ENCODE results near the gene NGB.
A peak's percentile ranks its signal among the peaks of the same experiment; 100 is the strongest.
"Not testable (repeated sequence)": the region's sequence is repeated elsewhere in the genome, so short reads cannot be mapped to it uniquely, and the experiment has no call there.

The NGB gene

DNA sequence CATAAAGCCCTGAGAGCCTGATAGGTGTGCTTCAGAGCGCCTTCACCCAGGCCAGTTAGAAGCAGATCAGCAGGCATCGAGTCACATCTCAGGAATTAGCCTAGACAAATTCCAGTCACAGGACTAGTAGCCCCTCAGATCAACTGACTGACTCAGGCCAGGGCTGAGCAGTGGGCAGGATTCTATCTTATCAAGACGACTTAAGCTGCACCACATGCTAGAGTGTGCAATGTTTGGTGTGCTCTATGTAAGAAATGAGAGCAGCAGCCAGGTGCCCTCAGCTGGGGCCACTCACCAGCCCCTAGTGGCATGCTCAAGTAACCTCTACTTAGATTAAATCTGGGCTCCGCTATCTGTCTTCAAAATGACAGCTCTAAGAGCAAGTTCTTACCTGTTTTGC, 19.7 kb upstream of the NGB start:
- DNase-seq, result no peak

DNA sequence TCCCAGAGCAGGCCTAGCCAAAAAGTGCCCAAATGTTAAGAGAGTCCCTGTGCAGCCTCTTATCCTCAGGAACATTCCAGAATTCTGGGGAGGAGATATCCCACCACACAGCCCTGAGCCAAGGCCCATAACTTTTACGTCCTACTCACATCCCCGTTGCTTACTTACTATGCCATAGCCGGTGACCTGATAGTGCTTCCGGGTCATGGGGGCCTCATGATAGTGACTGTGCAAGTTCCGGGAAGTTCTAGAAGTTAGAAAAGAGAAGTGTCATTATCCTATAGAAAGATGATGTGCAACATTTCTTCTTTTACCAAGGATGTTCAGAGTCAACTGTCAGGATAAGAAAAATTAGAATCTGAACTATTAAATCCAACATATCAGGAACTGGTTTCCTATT, 15.6 kb upstream of the NGB start:
- DNase-seq, result no peak

DNA sequence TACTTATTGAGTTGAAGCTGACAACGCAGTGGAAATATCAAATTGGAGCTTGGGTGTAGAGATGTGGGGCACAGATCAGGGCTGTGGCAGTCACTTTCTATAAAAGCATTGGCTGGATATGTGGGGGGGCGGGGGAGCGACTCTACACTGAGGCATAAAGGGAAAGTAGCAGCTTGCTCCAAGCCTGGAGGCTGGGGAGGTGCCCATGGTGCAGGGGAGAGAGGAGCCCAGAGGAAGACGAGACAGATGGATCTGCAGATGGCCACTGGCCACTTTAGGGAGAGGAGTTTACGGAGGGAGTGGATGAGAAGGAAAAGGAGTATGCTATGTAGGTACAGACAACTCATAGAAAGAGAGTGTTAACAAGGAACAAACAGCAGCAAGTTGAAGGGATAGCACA, 13.5 kb upstream of the NGB start:
- DNase-seq, result no peak

DNA sequence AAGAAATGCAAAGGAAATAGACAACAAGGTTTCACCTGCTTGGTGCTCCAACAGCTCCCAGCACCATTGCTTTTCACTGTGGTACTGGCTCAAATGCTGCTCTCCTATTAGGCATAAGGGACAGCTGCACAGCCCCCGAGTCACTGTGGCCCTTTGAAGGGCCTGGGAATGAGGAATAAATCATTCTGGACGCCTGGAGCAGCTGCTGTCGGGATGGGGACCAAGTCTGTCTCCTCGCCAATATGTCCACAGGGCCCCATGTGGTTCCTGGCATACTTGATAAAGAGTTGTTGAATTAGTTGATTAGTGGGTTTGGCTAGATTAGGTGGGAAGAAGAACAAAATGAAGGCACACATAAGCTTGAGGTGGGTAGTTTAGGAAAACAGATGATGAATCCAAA, 13.1 kb upstream of the NGB start:
- DNase-seq, result no peak

DNA sequence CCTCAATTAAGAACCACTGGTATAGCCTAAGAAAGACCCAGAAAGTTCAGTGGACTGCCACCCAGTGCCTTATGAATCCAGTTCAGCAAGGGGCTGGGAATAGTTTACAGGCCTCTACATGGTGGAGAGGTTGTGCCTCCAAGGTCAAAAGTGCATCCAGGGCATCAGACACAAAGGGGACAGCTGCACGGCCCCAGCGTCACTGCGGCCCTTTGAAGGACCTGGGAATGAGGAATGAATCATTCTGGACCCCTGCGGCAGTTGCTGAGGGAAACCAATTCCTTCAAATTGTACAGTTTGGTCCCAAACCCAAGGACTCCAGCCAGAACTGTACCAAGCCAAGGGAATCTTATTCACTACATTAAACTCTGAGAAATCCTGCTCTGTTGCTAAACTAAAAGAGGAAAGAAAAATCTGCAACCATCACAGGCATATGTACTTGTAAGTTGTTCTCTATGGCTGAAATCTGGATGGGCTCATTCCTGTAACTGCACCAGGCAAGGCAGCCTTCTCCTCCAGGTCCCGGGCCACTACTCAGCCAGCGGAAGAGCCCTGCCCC, 10.9 kb upstream of the NGB start:
- no peak for DNase-seq

DNA sequence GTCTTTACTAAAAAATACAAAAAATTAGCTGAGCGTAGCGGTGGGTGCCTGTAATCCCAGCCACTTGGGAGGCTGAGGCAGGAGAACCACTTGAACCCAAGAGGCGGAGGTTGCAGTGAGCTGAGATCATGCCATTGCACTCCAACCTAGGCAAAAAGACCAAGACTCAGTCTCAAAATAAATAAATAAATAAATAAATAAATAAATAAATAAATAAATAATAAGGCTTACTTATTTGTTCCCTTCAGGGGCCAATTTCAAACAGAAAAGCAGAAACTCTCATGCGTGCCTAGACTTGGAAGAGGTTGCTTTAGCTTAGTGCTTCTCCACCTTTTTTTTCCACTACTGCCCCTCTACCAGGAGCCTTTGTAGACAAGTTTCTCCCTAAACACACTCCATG, 9.9 kb upstream of the NGB start:
- DNase-seq, result not testable (repeated sequence)

DNA sequence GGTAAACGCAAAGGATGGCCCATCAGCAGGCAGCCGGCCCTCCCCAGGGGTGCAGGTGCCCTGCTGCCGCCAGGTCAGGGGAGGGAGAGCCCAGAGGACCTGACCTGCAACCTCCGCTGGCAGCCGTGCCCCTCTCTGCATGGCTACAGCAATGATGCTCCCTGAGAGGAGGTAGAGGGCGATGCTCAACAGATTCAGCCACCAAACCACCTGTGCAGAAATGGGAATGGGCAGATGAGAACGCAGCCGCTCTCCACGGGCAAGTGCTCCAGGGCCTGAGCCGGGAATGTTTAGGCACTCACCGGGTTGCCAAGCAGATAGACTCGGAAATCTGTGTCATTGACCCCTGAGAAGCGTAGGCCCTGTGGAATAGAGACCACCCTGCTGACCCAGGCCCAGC, 8.7 kb upstream of the NGB start:
- no peak for DNase-seq

DNA sequence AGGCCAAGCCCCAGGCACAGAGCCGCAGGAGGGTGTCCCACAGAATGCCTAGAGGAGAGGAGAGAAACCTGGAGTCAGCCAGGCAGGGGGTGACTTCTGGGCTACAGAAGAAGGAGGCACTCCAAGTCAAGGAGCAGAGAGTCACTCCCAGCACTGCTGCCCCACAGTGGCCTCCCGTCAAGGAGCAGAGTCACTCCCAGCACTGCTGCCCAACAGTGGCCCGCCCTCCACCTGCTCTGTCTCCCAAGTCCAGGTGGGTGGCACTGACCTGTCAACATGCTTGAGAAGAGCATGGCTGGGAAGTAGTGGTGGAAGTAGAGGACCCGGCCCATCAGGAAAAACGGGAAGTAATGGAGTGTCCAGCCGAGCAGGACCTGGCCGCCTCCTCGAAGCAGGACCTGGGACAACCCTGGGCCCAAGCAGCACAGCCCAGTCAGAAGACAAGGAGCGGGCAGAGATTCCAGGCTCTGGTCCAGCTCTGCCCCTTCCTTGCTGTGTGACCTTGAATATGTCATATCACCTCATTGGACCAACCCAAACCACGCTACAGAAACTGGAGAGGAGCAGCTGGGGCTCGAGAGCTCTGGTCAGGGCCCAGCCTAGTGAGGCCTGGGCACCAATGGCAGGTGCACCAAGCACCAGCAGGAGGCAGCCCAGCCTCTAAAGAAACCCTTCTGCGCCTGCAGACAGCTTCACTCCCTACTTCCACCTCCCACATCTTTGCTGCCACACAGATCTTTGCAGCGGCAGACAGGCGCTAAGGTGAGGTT, 7.6 kb upstream of the NGB start:
- DNase-seq, result no peak

DNA sequence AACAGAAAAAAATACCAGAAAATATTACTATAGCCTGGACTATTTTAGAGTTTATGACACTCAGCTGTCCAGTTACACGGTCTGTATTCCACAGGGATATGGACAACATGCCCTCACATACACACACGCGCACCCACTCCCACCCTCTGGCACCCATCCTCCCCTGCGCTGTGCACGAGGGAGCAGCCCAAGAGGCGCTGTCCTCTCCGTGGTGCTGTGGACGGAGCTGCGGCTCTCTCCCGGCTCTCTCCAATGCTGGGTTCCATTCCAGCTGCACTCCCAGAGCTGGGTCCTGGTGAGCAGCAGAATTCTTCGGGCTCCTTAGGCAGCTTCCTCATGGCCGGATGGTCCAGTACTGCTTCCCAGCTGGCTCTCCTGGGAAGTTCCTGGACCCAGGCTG, 6.0 kb upstream of the NGB start:
- no peak for DNase-seq

DNA sequence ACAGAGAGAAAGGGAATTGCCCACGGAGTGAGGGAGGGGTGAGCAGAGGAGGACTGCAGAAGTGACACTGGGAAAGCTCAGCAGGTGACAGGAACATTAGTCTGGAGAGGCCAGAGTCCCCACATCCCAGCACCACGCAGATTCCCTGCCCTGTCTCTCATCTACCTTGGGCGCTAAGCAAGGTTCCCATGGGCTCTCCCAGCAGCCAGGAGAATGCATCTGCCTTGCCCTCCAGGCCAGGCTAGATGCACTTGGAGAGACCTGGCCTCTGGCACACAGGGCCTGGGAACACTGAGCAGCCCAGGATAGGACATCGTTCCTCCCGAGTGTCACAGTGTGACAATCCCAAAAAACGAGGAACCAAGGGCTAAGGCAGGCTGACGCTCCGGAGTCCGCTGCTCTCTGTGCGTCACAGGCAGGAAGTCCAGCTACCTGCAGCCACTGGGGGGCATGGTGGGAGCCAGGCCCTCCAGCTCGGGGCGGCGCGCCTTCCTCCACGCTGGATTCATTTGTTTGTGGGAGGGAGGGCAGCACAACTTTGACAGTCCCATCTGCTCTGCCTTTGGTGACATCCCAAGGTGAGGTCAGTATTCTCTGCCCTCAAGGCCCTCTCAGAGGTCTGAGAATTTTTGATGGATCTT, 5.4 kb upstream of the NGB start:
- DNase-seq, result no peak

DNA sequence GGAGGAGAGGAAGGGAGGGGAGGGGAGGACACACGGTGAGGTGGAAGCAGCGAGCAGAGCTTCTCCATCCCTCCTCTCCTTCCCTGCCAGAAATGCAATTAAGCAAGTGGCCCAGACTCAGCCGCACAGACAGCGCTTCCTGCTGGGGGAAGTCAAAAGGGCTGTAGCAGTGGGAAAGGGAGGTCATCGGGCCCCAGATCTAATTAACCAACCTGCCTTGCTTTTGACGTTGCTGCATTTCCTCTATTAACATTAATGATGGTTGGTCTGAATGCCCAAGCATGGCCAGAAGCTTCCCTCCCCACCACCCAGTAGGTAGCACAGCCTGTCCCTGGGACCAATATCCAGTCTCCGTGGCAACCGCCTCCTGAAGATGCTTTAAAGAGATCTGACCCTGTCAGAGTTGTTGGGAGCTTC, 4.6 kb upstream of the NGB start:
- no peak for DNase-seq

DNA sequence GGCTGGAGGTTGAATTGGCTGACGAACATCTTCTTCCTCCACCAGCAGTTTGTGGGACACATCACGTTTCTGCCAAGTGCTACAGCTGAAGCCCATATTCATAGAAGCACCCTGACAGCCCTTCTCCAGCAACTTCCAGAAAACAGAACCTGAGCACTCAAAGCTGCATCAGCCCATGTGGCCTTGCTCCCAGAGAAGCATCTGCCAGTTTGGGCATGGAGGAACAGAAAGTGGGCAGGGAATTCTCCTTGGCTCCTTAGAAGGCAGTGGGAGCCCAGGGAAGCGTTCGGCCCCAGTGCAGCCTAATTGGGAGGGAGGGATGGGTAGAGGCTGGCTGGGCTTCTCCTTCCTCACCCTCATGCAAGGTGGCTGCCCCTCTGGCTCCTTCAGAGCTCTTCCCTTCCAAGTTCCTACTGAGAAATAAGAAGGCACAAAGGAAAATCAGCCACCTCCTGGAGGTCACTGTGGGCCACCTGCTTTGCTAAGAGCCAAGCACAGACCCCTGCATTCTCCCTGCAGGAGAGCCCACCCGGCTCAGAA, 4.1 kb upstream of the NGB start:
- DNase-seq, result no peak

DNA sequence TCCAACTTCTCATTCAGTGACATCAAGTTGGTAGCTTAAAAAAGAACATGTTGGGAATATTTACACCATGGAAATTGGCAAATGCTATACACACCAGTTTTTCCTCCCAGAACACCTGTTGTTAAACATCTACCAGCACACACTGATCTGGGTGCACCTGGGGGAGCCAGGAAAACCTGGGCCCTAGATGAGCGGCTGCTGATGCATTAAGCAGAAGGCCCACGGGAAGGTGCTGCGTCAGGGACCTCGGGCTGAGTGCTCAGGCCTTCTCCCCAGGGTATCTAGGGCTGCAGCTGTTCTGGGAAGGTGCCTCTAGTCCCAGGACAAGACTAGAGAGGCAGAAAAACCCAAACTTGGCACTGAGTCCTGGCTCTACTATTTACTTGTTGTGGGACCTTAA, 2.8 kb upstream of the NGB start:
- no peak for DNase-seq

DNA sequence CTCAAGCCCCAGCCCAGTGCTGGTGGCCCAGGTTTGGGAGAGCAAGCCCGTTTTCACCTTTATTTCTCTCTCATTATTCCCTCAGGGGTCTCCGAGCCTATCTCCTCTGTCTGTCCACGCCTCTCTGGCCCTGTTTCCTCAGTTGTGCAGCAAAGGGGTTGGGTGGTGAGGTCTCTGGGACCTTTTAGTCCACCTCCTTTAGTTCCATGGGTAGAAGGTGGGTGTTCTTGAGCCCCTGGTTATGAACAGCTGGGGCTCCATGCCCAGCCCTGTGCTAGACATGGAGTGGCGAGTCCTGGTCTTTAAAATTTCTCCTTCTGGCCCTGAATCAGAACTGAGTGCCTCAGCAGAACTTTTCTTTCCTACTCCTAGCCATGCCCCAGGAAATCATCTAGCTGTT, 1.3 kb upstream of the NGB start:
- no peak for DNase-seq

DNA sequence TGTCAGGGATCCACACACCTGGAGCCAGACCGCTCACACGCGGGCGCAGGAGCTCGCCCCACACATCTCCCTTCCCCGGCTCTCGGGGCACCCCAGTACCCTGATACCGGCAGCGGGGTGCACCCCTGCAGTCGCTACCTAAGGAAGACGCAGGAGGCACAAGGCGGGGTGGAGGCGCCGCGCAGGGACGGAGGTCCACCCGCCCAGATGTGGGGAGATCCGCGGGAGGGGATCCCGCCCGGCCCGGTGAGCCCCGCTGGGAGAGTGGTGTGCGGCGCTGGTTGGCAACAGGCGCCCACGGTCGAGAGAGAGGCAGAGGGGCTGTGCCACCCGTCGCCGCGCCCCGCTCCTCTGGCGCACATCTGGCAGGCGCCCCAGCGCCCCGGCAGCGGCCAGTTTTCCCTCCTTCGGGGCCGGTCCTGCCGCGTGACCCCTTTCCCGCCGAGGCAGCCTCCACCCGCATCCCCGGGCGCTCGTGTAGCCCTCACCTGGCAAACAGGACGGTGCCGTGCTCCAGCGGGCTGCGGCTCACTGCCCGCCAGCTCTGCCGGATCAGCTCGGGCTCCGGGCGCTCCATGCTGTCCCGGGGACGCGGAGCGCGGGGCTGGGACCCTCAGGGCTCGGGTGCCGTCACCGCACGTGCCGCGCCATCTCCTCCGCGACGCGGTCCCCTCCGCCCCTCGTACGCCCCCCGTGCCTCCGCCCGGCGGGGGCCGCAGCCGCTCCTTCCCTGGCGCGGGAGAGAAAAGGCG, 469 bp downstream of the NGB start:
- DNase-seq, result no peak

DNA sequence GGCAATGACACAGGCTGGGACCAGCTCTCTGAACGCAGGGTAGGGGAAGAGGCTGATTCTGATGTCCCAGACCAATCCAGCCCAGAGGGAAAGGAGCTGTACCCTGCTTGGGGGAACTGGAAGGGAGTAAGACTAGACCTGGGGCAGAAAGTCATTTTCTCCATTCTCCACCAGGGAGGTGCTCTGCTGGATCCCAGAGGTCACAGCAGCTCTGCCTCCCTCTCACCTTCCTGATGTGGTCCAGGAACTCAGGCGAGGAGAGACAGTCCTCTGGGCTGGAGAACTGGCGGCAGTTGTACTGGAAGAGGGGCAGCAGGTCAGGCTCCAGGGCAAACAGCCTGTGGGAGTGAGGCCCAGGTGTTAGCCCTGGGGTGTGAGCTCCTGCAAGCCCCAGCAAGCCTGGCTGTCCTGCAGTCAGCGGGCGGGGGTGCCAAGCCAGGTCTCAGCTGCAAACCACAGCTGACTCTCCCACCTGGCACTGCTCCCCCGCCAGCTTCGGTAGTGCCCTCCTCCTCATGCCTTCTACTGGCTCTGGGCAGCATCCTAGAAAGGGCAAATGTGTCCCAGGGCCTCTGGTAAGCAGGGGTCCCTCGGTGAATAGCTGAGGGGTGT, 1.9 kb downstream of the NGB start:
- peak; percentile 40 for DNase-seq

DNA sequence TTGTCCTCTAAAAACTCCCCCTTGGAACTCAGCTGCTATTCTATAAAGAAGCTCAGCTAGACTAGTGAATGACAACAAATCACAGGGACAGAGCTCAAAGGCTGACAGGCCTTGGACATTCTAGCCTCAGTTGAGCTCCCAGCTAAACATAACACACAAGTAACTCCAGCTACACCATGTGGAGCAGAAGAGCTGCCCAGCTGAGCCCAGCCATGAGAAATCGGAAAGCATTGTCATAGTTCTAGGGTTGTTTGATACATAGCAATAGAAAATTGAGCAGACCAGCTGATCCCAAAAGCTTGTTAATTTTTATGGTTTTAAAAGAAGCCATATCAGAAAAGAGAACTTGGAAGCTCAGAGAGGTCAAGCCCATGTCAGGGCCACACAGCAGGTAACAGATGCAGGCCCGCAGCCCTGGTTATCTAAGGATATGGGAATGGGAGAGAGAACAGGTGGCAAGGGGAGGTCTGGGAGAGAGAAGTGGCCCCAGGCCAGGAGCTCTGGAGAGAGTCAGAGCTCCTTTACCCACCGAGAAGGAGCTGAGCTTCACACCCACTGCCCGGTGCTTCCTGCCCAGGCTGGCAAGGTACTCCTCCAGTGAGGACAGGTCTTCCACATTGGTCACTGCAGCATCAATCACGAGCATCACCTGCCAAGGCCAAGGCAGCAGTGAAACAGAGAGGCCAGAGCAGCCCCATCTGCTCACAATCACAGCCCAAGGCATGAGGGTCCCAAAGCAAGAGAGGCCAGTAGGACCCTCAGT, 2.9 kb downstream of the NGB start:
- DNase-seq, result no peak

DNA sequence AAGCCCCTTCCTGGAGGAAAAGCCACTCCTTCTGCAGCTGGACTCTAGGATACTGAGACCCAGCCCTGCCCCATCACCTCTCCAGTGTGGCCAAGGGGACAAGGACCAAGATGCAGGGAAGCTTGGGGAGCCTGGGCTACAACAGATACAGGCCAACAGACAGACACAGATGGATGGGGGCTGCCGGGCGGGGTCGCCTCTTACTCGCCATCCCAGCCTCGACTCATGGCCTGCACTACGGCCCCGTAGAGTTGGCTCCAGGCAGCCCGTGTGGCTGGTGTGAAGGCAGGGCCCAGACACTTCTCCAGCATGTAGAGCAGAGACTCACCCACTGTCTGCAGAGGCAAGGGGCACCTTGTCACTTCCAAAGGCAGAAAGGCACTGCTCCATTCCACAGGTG, 4.7 kb downstream of the NGB start:
- DNase-seq, result no peak

DNA sequence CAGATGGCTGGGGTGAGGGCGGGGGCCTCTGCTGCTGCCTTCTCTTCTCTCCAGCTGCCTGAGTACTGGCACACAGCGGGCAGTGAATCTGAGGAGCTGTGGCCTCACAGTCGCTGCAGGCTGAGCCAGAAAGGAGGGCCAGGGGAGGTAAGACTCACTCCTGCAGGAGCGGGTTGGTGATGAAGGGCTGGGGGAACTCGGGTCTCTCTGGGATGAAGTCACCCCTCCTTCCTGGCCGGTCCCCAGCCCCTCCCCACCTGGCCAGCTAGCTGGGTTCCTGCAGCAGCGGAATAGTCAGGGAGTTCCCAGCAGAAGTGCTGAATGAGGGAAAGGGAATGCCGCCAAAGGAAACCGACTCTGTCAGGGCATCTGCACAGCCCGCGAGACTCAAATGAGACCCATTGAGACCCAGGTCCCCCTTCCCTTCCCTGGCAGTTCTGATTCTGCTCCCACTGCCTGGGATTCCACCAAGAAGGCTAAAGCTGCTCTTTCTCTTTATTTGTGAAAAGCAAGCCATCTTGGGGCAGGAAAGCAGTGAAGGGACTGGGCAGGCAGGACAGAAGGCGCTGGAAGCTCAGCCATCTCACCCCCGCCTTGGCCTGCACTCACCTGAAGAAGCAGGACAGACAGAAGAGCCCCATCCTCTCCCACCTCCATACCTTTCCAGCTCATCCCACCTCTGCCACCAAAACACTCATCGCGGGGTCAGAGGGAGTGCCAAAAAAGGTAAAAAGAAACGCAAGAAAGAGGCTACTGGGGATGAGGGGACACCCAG, 5.3 kb downstream of the NGB start:
- no peak for DNase-seq

DNA sequence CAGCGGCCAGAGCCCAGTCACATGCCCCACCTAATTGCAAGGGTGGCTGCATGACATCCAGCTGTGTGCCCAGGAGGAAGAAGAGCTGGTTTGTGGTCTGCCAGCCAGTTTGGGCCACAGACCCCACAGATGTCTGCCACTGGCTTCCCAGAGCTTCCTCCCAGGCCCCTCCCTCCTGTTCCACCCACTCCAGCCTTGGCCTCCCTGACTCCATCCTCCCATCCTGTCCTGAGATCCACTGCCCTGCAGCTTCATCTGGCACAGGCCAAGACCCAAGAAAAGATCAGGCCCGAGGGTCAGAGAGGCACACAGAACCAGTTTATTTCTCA, 5.9 kb downstream of the NGB start:
- no peak for DNase-seq

DNA sequence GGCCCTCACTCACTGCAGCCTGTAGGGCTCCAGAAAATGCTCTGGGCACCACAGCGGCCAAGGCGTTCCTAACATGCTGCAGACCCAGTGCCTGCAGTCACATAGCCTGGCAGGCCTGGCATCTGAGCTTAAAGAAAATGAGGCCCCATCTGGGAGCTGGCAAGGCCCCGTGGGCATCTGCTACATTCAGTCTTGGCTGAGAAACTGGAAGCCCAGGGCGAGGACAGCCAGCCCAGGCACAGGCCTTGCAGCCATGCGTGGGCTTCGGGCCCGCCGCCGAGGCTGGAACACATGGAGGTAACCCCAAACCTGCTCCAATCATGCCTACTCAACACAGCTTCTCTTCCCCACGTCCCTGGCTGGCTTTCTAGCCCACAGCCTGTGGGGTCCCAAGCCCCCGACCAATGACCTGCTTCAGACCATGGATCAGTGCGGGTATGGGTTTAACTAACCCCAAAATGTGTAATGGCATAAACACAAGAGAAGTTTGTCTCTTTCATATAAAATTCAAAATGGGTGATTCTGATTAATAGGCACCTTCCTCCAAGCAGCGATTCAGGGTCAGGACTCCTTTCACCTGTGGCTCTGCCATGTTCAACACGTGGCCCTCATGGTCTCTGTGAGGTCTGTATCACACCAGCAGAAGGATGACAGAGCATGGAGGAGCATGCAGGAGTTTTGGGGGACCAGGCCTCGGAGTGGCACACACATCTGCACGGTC, 6.4 kb downstream of the NGB start:
- no peak for DNase-seq

Measured in NCI-H345 (cell line).